Right lobe of liver (tissue), 6 donors: ENCODE data around the gene CDKAL1. TPM values are rescaled to one million over a fixed set of nuclear protein-coding genes. Genes with fewer than 3 reads are reported as not detected.

Experiments
- ATAC-seq, 4 donors: fragments of 200-7000 bp; cut with Tn5 transposase; one replicate each; pipeline ENCODE4 v1.9.1; 2020; ENCODE audit warnings: mild to moderate bottlenecking in 4 of 4, moderate library complexity in 4 of 4
- DNase-seq, 3 donors: peaks; one replicate each; pipeline ENCODE4 v3.0.0-alpha.2; 2020
- H3K27ac ChIP-seq, 3 donors: fragments of 200-600 bp; one replicate each; pipeline ENCODE4 v1.8.0; 2022
- H3K27me3 ChIP-seq, 2 donors: fragments of 200-600 bp; one replicate each; pipeline ENCODE4 v1.8.0; 2022
- H3K36me3 ChIP-seq, 4 donors: fragments of 200-600 bp; sonication (generic) in 1 of 4; one replicate each; pipeline versions ENCODE4 v1.5.1 to v1.8.0; 2017 to 2022; ENCODE audit warnings: control low read depth in 1 of 4
- H3K4me1 ChIP-seq, 4 donors: fragments of 200-600 bp; sonication (generic) in 1 of 4; one replicate each; pipeline versions ENCODE4 v1.5.1 to v1.8.0; 2017 to 2022; ENCODE audit warnings: control low read depth in 1 of 4
- H3K4me3 ChIP-seq, 3 donors: fragments of 200-600 bp; one replicate each; pipeline ENCODE4 v1.8.0; 2022
- H3K9me3 ChIP-seq, 4 donors: fragments of 200-600 bp; sonication (generic) in 1 of 4; one replicate each; pipeline versions ENCODE4 v1.5.1 to v1.8.0; 2017 to 2022; ENCODE audit warnings: control low read depth in 1 of 4
- POLR2A ChIP-seq: fragments of 450-650 bp; IDR thresholded peaks from one replicate; pipeline ENCODE4 v1.6.1; 2017; ENCODE audit warnings: antibody characterized with exemption, mild to moderate bottlenecking
- WGBS: methylation state at CpG from one replicate; pipeline ENCODE4 v1.1.6; 2018; ENCODE audit warnings: low coverage, low lambda C conversion rate; ENCODE audit not compliant: insufficient coverage; ENCODE audit errors: missing lambda C conversion rate; 5-methylcytosine and 5-hydroxymethylcytosine counted together
- intact Hi-C, 2 donors: fragments of 100-400 bp; cut with DNase I; formaldehyde crosslinking; loops; one replicate each; pipeline versions ENCODE4 v1.11.2 to v1.14.1; 2022
- total RNA-seq, 6 experiments: library from RNA; depleted of rRNA in 2 of 6; stranded (reverse); fragments of >200 nt in 2 of 6; fragmentation: NEBNext Ultra II Directional in 3 of 6; extraction: Animal tissue kit (Norgen Biotek cat#: 25700) in 3 of 6; gene quantifications; one replicate each; pipeline versions ENCODE4 v1.1.0 to v1.2.4, GENCODE V29; 2016 to 2023
- TF ChIP-seq, protein P1 (sequence below), 4 donors: fragments of 200-600 bp in 3 of 4; fragments of 450-650 bp in 1 of 4; IDR thresholded peaks; one replicate each; pipeline versions ENCODE4 v1.5.1 to v1.8.0; 2016 to 2022; ENCODE audit warnings: antibody characterized with exemption in 4 of 4, mild to moderate bottlenecking in 2 of 4
- donor health status: DM: no; HTN: yes; CAD: no.
- donor health status: DM: no; HTN: no; CAD: no.
- donor health status: DM: no; HTN: no; CAD: no.
- donor health status: DM: no; HTN: yes; CAD: no.
- donor health status: DM: no; HTN: yes; CAD: no.

The CDKAL1 gene
- total RNA-seq, 6 experiments from 2014 or later: 4.5 to 7.0 (median 6.2) TPM

DNA sequence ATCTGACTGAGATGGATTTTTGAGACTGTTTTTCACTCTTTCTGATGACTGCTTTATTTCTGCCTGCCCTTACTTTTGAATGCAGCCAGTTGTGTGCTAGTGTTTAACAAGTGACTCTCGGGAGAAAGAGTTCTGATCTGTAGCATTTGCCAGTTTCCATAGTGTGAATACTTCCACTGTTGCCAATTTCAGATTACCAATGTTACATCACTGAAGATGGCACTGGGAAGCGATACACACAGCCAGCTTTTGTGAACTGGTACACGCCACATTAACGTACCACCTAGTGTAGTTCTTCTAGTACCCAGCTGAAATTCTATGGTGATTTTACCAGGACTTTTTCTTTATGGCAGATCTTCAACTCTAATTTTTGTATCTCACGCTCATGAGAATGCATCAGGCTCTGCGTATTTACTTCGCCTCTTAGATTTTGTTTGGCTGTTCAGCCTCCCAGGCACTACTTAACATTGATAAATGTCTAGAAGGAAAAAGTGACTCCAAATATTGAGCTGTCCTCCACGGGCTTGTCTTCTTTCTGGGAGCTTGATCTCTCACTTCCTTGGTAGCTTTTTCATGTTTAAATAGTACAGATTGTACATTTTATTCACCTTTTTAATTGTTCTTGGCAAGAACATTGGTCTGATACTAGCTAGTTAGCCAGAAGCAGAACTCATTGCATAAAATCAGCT, 537.7 kb downstream of the CDKAL1 start:
- TF ChIP-seq POLR2A: no peak
- TF ChIP-seq, protein P1, sequence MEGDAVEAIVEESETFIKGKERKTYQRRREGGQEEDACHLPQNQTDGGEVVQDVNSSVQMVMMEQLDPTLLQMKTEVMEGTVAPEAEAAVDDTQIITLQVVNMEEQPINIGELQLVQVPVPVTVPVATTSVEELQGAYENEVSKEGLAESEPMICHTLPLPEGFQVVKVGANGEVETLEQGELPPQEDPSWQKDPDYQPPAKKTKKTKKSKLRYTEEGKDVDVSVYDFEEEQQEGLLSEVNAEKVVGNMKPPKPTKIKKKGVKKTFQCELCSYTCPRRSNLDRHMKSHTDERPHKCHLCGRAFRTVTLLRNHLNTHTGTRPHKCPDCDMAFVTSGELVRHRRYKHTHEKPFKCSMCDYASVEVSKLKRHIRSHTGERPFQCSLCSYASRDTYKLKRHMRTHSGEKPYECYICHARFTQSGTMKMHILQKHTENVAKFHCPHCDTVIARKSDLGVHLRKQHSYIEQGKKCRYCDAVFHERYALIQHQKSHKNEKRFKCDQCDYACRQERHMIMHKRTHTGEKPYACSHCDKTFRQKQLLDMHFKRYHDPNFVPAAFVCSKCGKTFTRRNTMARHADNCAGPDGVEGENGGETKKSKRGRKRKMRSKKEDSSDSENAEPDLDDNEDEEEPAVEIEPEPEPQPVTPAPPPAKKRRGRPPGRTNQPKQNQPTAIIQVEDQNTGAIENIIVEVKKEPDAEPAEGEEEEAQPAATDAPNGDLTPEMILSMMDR (IDR thresholded peaks at IDR 0.05): no peak
- H3K27ac ChIP-seq: no peak overlapping the region
- no peaks in the 10 kb centered on the region for H3K4me1 ChIP-seq
- no peaks in the 10 kb centered on the region for H3K36me3 ChIP-seq
- no peak for ATAC-seq
- intact Hi-C loops: no loop called here
- DNase-seq: no peak
- 89% methylated on average over 7 of the region's 8 CpGs for WGBS
- H3K4me3 ChIP-seq: no peak overlapping the region
- H3K9me3 ChIP-seq: no peaks in the 10 kb centered on the region
- H3K27me3 ChIP-seq: no peaks in the 10 kb centered on the region

DNA sequence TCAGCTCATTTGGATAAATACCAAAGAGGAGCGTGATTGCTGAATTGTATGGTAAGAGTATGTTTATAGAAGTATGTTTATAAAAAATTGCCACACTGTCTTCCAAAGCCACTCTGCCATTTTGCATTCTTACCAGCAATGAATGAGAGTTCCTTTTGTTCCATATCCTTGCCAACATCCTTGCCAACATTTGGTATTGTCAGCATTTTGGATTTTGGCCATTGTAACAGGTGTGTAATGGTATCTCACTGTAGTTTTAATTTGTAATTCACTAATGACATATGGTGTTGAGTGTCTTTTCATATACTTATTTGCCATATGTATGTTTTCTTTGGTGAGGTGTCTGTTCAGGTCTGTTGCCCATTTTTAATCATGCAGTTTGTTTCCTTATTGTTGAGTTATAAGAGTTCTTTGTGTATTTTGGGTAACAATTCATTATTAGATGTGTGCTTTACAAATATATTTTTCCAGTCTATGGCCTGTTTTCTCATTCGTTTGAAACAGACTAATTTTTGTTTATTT, 539.1 kb downstream of the CDKAL1 start:
- no peak overlapping the region for H3K4me3 ChIP-seq
- WGBS: 84% methylated on average over 2 of the region's 2 CpGs

DNA sequence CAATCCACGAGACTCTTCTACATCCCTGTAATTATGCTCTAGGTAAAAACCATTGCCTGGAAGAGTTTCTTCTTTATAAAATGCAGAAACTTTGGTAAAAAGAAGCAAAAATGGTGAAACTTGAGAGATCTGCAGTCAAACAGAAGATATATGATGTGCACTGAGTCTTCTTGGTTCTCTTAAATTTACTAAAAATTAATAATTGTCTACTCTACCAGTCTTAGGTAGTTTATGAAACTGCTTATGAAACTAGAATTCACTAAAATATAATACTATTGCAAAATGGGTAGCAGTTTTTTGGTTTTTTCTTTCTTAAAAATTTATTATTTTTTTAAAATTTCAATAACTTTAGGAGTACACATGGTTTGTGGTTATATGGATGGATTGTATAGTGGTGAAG, 540.2 kb downstream of the CDKAL1 start:
- H3K36me3 ChIP-seq: no peaks in the 10 kb centered on the region
- TF ChIP-seq, protein P1 (IDR thresholded peaks at IDR 0.05): no peak
- no peak for TF ChIP-seq POLR2A
- H3K27ac ChIP-seq: no peak overlapping the region
- no peak for DNase-seq
- intact Hi-C loops: no loop called here
- H3K9me3 ChIP-seq: no peaks in the 10 kb centered on the region
- WGBS: 100% methylated on average over 1 of the region's 1 CpG
- no peak for ATAC-seq
- no peaks in the 10 kb centered on the region for H3K4me1 ChIP-seq
- H3K27me3 ChIP-seq: no peaks in the 10 kb centered on the region
- H3K4me3 ChIP-seq: no peak overlapping the region

More for the DNA sequence above, 539.1 kb downstream of the CDKAL1 start:
- H3K9me3 ChIP-seq: no peaks in the 10 kb centered on the region
- intact Hi-C loops: no loop called here
- TF ChIP-seq POLR2A: no peak
- TF ChIP-seq, protein P1 (IDR thresholded peaks at IDR 0.05): no peak
- DNase-seq (no peak), ATAC-seq (no peak)
- H3K27me3 ChIP-seq: no peaks in the 10 kb centered on the region
- no peak overlapping the region for H3K27ac ChIP-seq
- H3K4me1 ChIP-seq: no peaks in the 10 kb centered on the region
- no peaks in the 10 kb centered on the region for H3K36me3 ChIP-seq

DNA sequence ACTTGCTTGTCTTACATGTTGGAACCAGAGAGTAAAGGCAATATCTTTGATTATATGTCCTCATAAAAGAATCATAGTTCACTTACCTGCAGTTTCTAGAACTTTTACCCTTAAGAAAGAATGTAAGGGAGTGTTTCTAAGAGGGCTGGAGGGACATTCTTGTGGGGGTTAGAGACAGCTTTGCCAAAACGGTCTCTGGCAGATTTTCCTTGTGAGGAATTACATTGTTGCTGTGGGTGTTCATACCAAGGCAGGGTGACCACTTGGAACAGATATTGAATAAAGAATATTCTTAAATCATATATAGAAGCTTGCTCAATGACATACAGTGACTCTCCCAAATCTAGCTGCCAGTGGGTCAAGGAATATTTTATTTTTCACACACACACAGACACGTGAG, 541.7 kb downstream of the CDKAL1 start:
- Histone ChIP-seq H3K27ac (no peak overlapping the region), H3K4me3 (no peak overlapping the region), H3K9me3 (no peaks in the 10 kb centered on the region), H3K4me1 (no peaks in the 10 kb centered on the region), H3K27me3 (no peaks in the 10 kb centered on the region), H3K36me3 (no peaks in the 10 kb centered on the region)
- DNase-seq: no peak
- intact Hi-C loops: no loop called here
- WGBS: 93% methylated on average over 2 of the region's 2 CpGs
- TF ChIP-seq, protein P1 (IDR thresholded peaks at IDR 0.05): no peak
- TF ChIP-seq POLR2A: no peak
- ATAC-seq: no peak
